Pons (tissue), 1 donor: ENCODE measurements around the gene DKK3.
A peak's percentile ranks its signal among the peaks of the same experiment; 100 is the strongest.
"Not testable (repeated sequence)": the region's sequence is repeated elsewhere in the genome, so short reads cannot be mapped to it uniquely, and the experiment has no call there.

Source experiments
- DNase-seq: peaks from one replicate; pipeline ENCODE4 v3.0.0-alpha.2; 2016; ENCODE audit warnings: low spot score

Gene DKK3

DNA sequence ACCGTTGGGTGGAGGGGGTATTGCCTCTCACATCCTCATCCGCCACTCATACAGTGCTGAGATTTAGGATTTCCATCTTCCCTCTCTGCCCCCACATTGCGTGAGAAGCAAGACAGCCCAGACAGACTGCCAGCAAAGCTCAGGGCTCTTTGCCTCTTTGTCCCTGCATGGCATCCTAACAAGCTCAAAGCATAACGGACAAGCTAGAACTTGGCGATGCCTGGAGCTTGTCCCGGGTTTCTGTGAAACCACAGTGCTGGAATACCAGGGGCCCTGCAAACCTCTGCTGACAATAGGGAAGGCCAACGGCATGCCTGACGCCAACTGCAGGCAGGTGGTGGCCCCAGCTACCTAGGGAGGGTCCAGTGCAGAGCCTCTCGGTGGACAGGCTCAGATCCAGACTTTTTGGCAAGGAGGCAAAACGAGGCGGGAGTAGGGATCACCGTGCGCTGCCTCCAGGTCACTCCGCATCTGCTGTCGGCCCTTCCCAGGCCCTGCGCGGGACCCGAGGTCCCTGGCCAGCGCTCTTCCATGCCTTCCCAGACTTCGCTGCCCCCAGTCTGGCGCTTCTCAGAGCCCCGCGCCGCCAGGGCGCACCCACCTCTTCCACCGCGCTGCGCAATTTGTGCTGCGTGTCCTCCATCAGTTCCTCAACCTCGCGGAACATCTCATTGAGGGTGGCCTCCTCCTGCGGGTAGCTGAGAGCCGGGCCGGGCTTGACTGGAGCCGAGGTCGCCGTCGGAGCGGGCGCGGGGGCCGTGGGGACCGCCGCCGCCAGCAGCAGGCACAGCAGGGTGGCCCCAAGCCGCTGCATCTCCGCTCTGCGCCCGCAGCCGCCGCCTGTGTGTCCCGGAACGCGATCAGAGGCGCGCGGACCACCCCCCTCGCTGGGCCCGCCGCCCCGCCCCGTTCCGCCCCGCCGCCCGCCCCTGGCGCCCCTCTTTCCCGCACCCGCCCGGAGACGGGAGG is at the start of gene DKK3:
DKK3 (minus strand) TSS at position 858 of the 969 bp plus-strand sequence; CDS start at position 814, 44 bp downstream.
- DNase-seq = peak; percentile 63

DNA sequence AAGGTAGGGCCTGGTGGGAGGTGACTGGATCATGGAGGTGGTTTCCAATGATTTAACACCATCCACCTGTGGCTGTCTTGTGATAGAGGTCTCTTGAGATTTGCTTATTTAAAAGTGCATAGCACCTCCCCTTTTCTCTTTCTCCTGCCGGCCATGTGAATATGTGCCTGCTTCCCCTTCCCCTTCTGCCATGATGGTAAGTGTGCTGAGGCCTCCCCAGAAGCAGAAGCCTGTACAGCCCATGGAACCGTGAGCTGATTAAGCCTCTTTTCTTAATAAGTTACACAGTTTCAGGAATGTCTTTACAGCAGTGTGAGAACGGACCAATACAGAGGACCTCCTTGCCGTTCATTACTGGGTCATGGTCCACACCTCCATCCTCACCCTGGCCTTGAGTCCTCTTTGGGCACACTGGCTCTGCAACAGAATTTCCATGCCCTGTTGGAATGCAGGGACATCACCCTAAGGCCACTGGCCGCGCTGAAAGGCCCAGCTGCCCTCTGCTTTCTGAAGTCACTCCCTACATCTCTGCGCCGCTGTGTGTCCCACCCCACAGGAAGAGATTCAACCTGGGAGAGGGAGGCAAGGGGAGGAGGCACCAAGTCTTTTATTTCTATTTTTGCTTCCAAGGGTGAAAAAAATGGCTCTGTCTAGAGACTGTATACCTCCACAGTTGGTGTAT is 49.0 kb upstream of the DKK3 start:
- DNase-seq = no peak

- no peak for DNase-seq
These were observed 47.7 kb upstream of the DKK3 start for GRCh38 chr11:12056119-12056518.

- DNase-seq = no peak
These were observed 45.4 kb upstream of the DKK3 start for GRCh38 chr11:12053606-12054361.

DNA sequence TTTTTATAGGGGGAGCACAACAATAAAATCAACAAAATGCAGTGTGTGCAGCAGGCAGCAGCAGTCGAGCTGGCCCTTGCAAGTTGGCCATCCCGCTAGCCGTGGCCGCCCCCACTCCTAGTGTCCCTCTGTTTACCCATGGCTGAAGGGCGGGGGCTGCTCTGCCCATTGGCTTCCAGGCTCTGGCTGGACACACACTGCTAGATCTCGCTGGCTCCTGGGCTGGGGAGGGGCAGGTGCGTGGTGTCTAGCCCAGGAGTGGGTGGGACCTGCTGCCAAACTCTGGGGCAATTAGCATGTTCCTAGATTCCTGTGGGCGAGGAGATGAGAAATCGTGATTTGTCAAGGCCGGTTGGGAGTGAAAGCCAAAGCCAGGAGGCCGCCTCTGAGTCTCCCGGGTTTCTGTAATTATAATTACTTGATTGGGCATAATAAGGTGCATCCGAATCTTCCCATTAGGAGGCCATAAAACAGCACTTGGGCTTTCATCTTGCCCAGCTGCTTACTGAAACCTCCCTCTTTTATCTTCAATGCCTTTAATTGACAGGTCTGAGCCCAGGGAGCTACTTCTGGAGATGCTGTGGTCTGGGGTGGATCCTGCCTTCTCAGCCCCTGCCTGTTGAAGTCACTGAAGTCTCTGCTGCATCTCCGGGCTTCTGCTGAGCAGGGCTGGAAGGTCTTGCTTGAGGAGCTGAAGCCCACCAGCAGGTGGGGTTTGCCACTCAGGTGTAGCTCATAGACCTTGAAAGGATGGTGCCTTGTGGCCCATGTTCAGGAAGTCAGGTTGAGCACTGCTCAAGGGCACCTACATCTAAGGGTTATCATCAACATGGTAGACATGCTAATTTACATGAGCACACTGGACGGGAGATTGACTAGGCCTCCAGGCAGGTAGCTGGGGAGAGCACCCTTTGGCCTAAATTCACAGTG is 44.5 kb upstream of the DKK3 start:
- no peak for DNase-seq

DNA sequence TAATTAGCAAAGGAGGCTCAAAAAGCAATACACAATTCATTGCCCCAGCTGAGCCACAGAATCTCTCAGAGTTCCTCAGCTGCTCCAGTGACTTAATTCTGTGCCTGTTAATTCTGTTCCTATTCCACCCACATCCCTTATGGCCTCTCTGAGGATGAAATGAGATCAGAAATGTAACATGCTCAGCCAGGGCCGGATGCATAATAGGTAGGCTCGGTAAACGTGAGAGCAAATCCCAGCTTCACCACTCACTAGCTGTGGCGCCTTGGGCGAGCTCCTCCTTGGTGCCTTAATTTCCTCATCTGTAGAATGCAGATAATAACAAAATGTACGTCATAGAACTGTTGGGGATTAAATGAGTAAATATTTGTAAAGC is 42.8 kb upstream of the DKK3 start:
- DNase-seq = no peak

- no peak for DNase-seq
These were observed 42.3 kb upstream of the DKK3 start for GRCh38 chr11:12050470-12051286.

- no peak for DNase-seq
These were observed 40.7 kb upstream of the DKK3 start for GRCh38 chr11:12048936-12049790.

GRCh38 chr11:12046636-12047236 is 38.3 kb upstream of the DKK3 start:
- DNase-seq = no peak

DNA sequence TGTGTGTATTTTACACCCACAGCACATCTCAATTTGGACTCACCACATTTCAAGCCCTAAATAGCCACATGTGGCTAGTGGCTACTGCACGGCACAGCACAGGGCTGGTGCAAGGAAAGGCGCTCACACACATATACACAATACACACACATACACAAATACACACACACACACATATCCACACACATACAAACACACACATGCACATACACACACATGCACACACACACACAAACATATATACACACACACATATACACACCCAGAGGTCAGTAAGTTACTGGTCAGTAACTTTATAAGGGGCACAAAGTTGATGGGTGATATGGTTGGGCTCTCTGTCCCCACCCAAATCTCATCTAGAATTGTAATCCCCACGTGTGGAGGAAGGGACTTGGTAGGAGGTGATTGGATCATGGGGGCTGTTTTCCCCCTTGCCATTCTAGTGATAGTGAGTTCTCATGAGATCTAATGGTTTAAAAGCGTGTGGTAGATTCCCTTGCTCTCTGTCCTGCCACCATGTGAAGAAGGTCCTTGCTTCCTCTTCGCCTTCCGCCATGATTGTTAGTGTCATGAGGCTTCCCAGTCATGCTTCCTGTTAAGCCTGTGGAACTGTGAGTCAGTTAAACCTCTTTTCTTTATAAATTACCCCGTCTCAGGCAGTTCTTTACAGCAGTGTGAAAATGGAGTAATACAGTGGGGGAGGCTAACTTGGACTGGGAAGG is 37.6 kb upstream of the DKK3 start:
- no peak for DNase-seq

DNA sequence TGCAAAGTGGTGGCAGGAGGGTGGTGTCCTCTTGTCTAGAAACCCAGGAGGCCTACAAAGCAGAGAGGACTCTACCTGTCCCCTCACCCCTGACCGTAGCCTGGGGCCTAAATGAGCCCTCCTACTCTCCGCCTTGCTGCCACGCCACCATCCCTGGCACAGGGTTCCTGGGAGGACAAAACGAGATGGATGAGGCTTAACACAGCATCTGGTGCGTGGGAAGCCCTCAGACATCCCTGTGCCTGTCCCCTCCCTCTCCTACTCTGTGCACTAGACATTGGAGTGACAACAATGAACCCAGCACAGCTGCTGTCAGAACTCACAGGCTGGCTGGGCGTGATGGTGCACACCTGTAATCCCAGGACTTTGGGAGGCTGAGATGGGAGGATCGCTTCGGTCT is 36.4 kb upstream of the DKK3 start:
- DNase-seq = no peak

DNA sequence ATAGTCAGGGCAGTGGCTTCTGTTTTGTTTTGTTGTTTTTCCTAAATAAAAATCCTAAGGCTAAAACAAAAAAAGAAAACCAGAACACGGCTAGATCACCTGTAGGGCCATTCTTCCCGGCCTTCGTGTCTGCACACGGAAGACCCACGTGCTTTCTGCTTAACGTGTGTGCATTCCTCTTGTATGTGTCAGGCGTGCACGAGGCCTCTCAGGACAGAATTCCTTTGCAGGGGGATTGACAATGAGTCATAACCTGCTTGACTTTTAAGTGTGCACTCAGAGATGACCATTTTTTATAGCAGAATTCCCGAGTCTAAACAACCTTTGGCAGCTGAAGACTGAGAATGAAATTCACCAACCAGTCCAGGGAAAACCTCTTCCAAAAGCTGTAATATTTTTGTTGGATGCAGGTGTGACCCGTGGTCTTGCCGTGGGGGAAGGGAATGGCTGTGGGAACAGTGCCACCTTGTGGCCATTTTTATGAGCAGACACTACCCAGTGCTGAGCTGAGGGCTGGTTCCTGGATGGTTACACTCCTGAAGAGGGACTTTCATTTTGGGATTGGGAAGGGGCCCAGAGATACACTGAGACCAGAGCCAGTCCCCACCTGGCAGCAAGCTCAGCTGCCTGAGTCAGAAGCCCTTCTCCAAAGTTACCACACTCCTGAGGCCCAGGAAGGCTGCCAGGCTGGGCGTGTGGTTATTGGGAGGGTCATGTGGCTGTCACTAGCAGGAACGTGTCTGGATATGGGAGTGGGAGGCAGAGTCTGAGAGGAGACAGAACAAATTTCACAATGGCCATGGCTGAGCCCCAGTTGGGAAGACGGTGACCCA is 35.7 kb upstream of the DKK3 start:
- peak; percentile 73 for DNase-seq

- no peak for DNase-seq
These were observed 34.8 kb upstream of the DKK3 start for GRCh38 chr11:12043221-12043620.

DNA sequence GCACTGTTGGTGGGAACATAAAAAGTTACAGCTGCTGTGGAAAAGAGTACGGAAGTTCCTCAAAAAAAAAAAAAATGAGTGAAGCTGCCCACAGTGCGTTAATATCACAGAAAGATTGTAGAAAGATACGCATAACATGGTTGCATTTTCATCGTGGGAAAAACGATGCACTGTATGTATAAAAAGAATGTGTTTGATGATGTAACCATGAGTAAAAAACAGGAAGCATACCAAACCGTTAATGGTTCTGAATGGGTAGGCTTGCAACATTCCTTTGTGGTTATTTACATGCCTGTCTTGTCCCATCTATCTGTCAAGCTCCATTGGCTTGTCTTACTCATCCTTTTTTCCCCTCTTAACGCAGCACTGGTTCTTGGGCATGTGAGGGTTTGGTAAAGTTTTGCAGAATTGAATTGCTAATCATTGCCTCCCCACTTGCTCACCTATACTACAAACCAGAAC is 33.8 kb upstream of the DKK3 start:
- DNase-seq = no peak

GRCh38 chr11:12040719-12041118 is 32.3 kb upstream of the DKK3 start:
- DNase-seq = not testable (repeated sequence)

GRCh38 chr11:12032968-12033367 is 24.5 kb upstream of the DKK3 start:
- DNase-seq = no peak

- DNase-seq = no peak
These were observed 23.6 kb upstream of the DKK3 start for GRCh38 chr11:12031856-12032544.
